ENCODE measurements around the gene HMGCS2. TPM values are rescaled to one million over a fixed set of nuclear protein-coding genes. Genes with fewer than 3 reads are reported as not detected.

HMGCS2 gene
- total RNA-seq, 2 donors from 2014 or later, result not detected

GRCh38 chr1:119727991-119728390, 40.7 kb downstream of the HMGCS2 start:
- Mint-ChIP-seq H3K36me3 (ENCODE audit: insufficient read depth in 2 of 2) (peaks cover 11 to 49% of the 10 kb centered on the region in 2 donors), H3K9me3 (no peaks in the 10 kb centered on the region), H3K27me3 (ENCODE audit: low read depth) (no peaks in the 10 kb centered on the region), H3K27ac (no peak overlapping the region), H3K4me1 (ENCODE audit: low read depth) (no peaks in the 10 kb centered on the region), H3K4me3 (no peak overlapping the region)
- no peak for DNase-seq
- ATAC-seq (replicated peaks in 1 of 2), result no peak

DNA sequence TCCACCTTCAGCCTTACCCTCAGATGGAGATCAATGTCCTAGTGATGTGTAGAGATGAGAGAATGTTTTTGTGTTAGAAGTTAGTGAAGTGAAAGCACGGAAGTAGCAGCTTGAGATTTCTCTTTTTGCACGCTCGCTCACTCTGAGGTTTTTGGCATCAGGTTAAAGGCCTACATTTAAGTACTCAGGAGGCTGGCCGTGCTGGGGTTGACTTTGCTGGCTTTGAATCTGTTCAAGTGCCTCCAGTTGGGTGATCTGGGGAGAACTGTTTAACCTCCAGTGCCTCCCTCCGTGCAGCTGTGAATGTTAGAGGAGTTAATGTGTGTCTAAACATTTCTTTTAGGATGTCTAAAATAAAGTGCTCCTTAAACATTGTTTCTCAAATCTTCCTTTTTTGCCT, 43.1 kb downstream of the HMGCS2 start:
- peaks cover 15 to 59% of the 10 kb centered on the region in 2 donors for H3K36me3 Mint-ChIP-seq (ENCODE audit: insufficient read depth in 2 of 2)
- DNase-seq, result no peak
- peaks cover 5% of the 10 kb centered on the region for H3K4me1 Mint-ChIP-seq (ENCODE audit: low read depth)
- H3K4me3 Mint-ChIP-seq, result no peak overlapping the region
- H3K27ac Mint-ChIP-seq, result no peak overlapping the region
- no peak for ATAC-seq (replicated peaks in 1 of 2)
- no peaks in the 10 kb centered on the region for H3K9me3 Mint-ChIP-seq
- no peaks in the 10 kb centered on the region for H3K27me3 Mint-ChIP-seq (ENCODE audit: low read depth)

DNA sequence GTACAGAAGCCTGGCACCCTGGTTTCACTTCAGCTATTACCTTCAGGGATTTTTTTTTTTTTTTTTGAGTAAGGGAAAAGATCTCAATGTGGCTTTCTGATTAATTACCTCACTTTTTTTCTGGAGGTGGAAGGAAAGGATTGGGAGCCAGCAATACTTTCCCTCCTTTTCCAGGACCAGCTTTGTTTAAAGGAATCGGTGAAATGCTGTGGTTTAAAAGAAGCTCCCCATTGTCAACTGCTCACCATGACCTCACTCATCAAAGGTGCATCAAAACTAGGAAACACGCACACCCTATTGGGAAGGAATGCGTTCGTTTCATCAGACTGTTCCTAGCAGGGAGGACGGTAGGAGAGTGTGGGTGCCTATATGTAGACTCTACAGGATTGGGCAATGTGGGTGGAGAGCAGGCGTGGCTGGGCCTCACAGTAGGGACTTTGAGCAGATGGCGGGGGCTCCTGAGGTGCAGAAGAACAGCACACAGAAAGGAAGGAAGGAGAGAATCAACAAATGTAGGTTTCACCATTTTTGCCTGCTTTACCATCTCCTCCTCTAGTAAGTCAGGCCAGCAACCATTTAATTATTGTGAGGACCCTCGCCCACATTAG, 44.0 kb downstream of the HMGCS2 start:
- H3K4me1 Mint-ChIP-seq (ENCODE audit: low read depth), result peaks cover 5% of the 10 kb centered on the region
- DNase-seq, result no peak
- no peak overlapping the region for H3K4me3 Mint-ChIP-seq
- no peak for ATAC-seq (replicated peaks in 1 of 2)
- H3K27me3 Mint-ChIP-seq (ENCODE audit: low read depth), result no peaks in the 10 kb centered on the region
- H3K27ac Mint-ChIP-seq, result no peak overlapping the region
- H3K36me3 Mint-ChIP-seq (ENCODE audit: insufficient read depth in 2 of 2), result peaks cover 14 to 56% of the 10 kb centered on the region in 2 donors
- no peaks in the 10 kb centered on the region for H3K9me3 Mint-ChIP-seq

DNA sequence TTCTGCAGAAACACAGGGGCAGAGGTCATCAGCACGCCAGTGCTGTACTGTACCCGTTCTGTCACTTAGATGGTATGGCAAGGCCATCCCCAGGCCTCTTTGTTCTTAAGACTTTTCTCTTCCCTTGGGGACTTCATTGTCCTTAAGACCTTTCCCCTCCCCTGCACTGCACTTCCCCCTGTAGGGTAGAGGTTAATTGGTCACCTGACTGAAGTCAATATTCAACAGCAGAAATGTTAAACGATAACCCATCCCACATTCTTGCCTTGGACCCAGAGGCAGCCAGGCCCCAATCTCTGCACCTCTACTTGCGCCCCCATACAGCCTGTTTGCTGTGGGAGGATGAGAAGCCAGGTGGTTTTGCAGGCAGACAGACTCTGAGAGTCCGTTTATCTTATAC, 46.8 kb downstream of the HMGCS2 start:
- Mint-ChIP-seq H3K4me3 (no peak overlapping the region), H3K27ac (peak overlapping the region; percentile 18), H3K36me3 (ENCODE audit: insufficient read depth in 2 of 2) (peaks cover 12 to 47% of the 10 kb centered on the region in 2 donors), H3K27me3 (ENCODE audit: low read depth) (no peaks in the 10 kb centered on the region), H3K9me3 (no peaks in the 10 kb centered on the region), H3K4me1 (ENCODE audit: low read depth) (peaks cover 22% of the 10 kb centered on the region)
- DNase-seq (no peak), ATAC-seq (replicated peaks in 1 of 2) (no peak)

GRCh38 chr1:119720866-119721440, 47.8 kb downstream of the HMGCS2 start:
- H3K36me3 Mint-ChIP-seq (ENCODE audit: insufficient read depth in 2 of 2), result peaks cover 10 to 44% of the 10 kb centered on the region in 2 donors
- ATAC-seq (replicated peaks in 1 of 2) (no peak), DNase-seq (no peak)
- no peaks in the 10 kb centered on the region for H3K27me3 Mint-ChIP-seq (ENCODE audit: low read depth)
- no peak overlapping the region for H3K4me3 Mint-ChIP-seq
- no peak overlapping the region for H3K27ac Mint-ChIP-seq
- peaks cover 28% of the 10 kb centered on the region for H3K4me1 Mint-ChIP-seq (ENCODE audit: low read depth)
- H3K9me3 Mint-ChIP-seq, result no peaks in the 10 kb centered on the region

GRCh38 chr1:119718972-119719371, 49.7 kb downstream of the HMGCS2 start:
- no peak for DNase-seq
- Mint-ChIP-seq H3K27ac (no peak overlapping the region), H3K36me3 (ENCODE audit: insufficient read depth in 2 of 2) (peaks cover 9 to 41% of the 10 kb centered on the region in 2 donors), H3K4me3 (no peak overlapping the region), H3K4me1 (ENCODE audit: low read depth) (peaks cover 47% of the 10 kb centered on the region), H3K27me3 (ENCODE audit: low read depth) (no peaks in the 10 kb centered on the region), H3K9me3 (no peaks in the 10 kb centered on the region)
- ATAC-seq (replicated peaks in 1 of 2), result no peak

DNA sequence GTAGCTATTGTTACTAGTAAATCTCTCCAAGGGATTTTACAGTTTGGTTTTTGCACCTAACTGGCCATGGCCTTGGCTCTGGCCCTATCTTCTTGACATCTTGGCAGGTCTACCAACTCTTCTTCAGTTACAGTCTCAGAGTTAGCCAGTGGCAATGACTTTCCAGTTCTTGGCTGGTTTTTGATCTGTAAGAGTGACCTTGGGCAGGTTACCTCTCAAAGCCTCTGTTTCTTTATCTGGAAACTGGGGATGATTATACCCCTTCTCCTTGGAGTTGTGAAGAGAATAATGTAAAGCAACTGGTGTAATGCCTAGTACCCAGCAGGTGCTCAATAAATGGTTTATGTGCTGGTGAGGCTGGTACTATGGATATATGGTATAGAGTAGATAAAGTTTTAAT, 50.3 kb downstream of the HMGCS2 start:
- H3K27ac Mint-ChIP-seq, result no peak overlapping the region
- no peaks in the 10 kb centered on the region for H3K9me3 Mint-ChIP-seq
- no peak overlapping the region for H3K4me3 Mint-ChIP-seq
- no peaks in the 10 kb centered on the region for H3K27me3 Mint-ChIP-seq (ENCODE audit: low read depth)
- H3K36me3 Mint-ChIP-seq (ENCODE audit: insufficient read depth in 2 of 2), result peaks cover 13 to 45% of the 10 kb centered on the region in 2 donors
- H3K4me1 Mint-ChIP-seq (ENCODE audit: low read depth), result peaks cover 52% of the 10 kb centered on the region
- no peak for ATAC-seq (replicated peaks in 1 of 2)
- DNase-seq, result no peak

DNA sequence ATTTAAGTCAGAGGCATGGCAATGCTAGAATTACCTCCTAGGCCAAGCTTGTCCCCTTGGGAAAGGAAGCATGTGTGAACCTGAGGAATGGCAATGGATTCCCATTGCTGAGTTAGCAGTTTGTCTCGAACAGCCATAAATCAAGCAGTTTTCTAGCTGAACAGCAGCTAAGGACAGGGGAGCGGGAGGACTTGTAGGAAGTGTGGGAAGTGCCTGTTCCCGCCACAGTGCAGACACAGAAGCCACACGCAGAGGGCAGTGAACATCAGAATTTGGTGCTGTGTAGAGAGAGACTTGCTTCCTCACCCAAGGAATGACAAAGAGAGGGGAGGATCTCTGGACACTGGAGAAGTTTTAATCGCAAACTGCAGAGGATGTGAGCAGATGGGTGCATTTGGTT, 53.2 kb downstream of the HMGCS2 start:
- Mint-ChIP-seq H3K4me1 (ENCODE audit: low read depth) (peaks cover 58% of the 10 kb centered on the region), H3K27ac (no peak overlapping the region), H3K9me3 (no peaks in the 10 kb centered on the region), H3K27me3 (ENCODE audit: low read depth) (peaks cover 4% of the 10 kb centered on the region), H3K4me3 (peak overlapping the region; percentile 44 to 70), H3K36me3 (ENCODE audit: insufficient read depth in 2 of 2) (peaks cover 18 to 44% of the 10 kb centered on the region in 2 donors)
- DNase-seq (no peak), ATAC-seq (replicated peaks in 1 of 2) (no peak)

DNA sequence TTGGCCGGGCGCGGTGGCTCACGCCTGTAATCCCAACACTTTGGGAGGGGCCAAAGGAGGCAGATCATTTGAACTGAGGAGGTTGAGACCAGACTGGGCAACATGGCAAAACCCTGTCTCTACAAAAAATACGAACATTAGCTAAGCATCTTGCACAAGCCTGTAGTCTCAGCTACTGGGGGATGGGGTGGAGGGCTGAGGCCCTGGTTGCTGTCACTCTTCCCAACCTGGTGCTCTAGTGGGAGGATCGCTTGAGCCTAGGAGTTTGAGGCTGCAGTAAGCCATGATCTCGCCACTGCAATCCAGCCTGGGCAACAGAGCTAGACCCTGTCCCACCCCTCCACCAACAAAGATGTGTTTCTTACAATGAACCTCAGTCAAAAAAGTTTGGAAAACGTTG, 54.1 kb downstream of the HMGCS2 start:
- Mint-ChIP-seq H3K4me3 (peak overlapping the region; percentile 86 to 94), H3K9me3 (no peaks in the 10 kb centered on the region), H3K27me3 (ENCODE audit: low read depth) (peaks cover 8% of the 10 kb centered on the region), H3K4me1 (ENCODE audit: low read depth) (peaks cover 58% of the 10 kb centered on the region), H3K36me3 (ENCODE audit: insufficient read depth in 2 of 2) (peaks cover 16 to 38% of the 10 kb centered on the region in 2 donors), H3K27ac (no peak overlapping the region)
- ATAC-seq (replicated peaks in 1 of 2), result no peak
- DNase-seq, result no peak

DNA sequence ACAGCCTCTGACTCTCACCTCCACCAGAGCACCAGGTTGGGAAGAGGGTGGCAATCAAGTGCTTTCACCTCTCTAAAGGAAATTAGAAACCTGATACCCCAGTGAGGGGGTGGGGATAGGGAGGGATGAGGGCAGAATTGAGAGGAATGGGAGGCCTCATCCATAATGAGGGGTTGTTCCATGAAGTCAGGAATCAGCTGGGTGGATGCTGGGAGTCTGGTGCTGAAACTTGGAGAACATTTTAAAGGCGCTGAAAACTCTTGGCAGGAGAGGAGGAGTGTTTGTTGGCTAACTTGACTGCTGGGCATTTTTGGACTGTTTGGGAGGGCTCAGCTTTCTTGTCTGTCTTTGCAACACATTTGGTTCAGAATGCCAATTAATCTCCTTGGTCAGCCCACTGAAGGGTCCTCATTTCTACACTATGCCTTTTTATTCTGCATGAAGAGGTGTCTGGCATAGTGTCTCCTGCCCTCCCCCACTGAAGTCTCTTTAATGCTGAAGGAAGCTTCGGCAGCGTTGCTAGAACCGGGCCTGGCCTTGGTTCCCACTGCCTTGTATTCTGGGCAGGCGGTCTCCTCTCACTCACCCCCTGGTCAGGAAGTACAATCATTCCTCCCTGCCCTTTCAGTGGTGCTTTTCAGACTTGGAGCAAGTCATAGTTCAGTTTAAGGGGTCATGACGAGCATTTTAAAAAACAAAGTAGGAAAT, 54.8 kb downstream of the HMGCS2 start:
- no peak for ATAC-seq (replicated peaks in 1 of 2)
- peak overlapping the region; percentile 96 for H3K27ac Mint-ChIP-seq
- peaks cover 16 to 38% of the 10 kb centered on the region in 2 donors for H3K36me3 Mint-ChIP-seq (ENCODE audit: insufficient read depth in 2 of 2)
- no peak for DNase-seq
- H3K4me3 Mint-ChIP-seq, result peak overlapping the region; percentile 86 to 94
- H3K4me1 Mint-ChIP-seq (ENCODE audit: low read depth), result peaks cover 55% of the 10 kb centered on the region
- H3K9me3 Mint-ChIP-seq, result no peaks in the 10 kb centered on the region
- peaks cover 8% of the 10 kb centered on the region for H3K27me3 Mint-ChIP-seq (ENCODE audit: low read depth)

DNA sequence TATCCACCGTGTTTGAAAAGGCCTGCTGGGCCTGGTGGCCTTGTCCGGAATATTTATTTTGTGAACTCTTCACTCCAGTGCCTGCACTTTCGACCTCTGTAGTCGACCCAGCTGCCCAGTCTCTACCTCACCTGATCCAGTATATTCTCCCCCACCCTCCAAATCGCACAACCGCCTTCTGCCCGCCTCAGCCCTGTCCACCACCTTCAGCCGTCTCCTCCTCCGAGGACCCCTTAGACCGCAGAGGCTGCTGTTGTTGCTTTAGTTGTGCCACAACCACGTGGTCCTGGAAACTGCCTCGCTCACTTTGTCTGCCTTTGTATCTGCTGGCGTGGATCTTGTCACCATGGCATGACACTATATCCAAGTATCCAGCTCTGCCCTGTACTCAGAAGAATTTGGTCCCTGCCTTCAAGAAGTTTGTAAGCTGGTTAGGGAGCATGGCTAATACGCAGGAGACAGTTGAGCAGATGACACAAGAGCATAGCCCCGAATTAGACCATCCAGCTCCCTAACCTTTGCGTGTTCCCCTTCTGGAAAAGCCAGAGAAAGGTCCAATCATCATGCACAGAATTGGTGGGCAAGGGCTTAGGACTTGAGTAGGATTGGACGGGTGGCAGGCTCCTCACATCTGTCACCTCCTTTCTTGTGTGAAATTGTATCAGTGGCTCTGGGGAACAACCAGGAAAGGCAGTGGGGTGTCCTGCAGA, 55.5 kb downstream of the HMGCS2 start:
- Mint-ChIP-seq H3K9me3 (no peaks in the 10 kb centered on the region), H3K27me3 (ENCODE audit: low read depth) (peaks cover 8% of the 10 kb centered on the region), H3K4me1 (ENCODE audit: low read depth) (peaks cover 48% of the 10 kb centered on the region)

GRCh38 chr1:119712342-119713038, 56.2 kb downstream of the HMGCS2 start:
- peaks cover 43% of the 10 kb centered on the region for H3K4me1 Mint-ChIP-seq (ENCODE audit: low read depth)
- ATAC-seq (replicated peaks in 1 of 2) (peak; percentile 83 to 87), DNase-seq (peak; percentile 75 to 82)
- peaks cover 16 to 31% of the 10 kb centered on the region in 2 donors for H3K36me3 Mint-ChIP-seq (ENCODE audit: insufficient read depth in 2 of 2)
- H3K27ac Mint-ChIP-seq, result peak overlapping the region; percentile 96
- H3K27me3 Mint-ChIP-seq (ENCODE audit: low read depth), result peaks cover 8% of the 10 kb centered on the region
- H3K4me3 Mint-ChIP-seq, result peak overlapping the region; percentile 88 to 96
- no peaks in the 10 kb centered on the region for H3K9me3 Mint-ChIP-seq

More for the DNA sequence above, 55.5 kb downstream of the HMGCS2 start:
- Mint-ChIP-seq H3K4me3 (peak overlapping the region; percentile 86 to 94), H3K36me3 (ENCODE audit: insufficient read depth in 2 of 2) (peaks cover 16 to 33% of the 10 kb centered on the region in 2 donors), H3K27ac (peak overlapping the region; percentile 96)
- ATAC-seq (replicated peaks in 1 of 2) (no peak), DNase-seq (peak in 1 of 2 donors; percentile 7)
